ENCODE data around the gene RALGDS. TPM values are rescaled to one million over a fixed set of nuclear protein-coding genes. Genes with fewer than 3 reads are reported as not detected.
"Not testable (repeated sequence)": the region's sequence is repeated elsewhere in the genome, so short reads cannot be mapped to it uniquely, and the experiment has no call there.

RALGDS gene
- polyA plus RNA-seq, 1 donor from 2014 or later, result 16.9 TPM

GRCh38 chr9:133103987-133104505 is 17.0 kb downstream of the RALGDS start:
- peak overlapping the region in 1 of 3 donors; percentile 73 for H3K27ac Mint-ChIP-seq
- H3K36me3 Mint-ChIP-seq, result peaks cover 9% of the 10 kb centered on the region
- peaks cover 0 to 1% (median 0%) of the 10 kb centered on the region in 3 donors for H3K9me3 Mint-ChIP-seq
- H3K27me3 Mint-ChIP-seq, result no peaks in the 10 kb centered on the region
- peaks cover 0 to 2% (median 0%) of the 10 kb centered on the region in 3 donors for H3K4me1 Mint-ChIP-seq
- H3K4me3 Mint-ChIP-seq, result no peak overlapping the region

- Mint-ChIP-seq H3K27me3 (no peaks in the 10 kb centered on the region), H3K9me3 (peaks cover 0 to 2% (median 0%) of the 10 kb centered on the region in 3 donors), H3K36me3 (peaks cover 9% of the 10 kb centered on the region), H3K27ac (peak overlapping the region in 2 of 3 donors; percentile 46 to 51), H3K4me1 (peaks cover 0 to 2% (median 0%) of the 10 kb centered on the region in 3 donors), H3K4me3 (no peak overlapping the region)
Measured at GRCh38 chr9:133103183-133103986, 17.7 kb downstream of the RALGDS start.

GRCh38 chr9:133102190-133103021 is 18.6 kb downstream of the RALGDS start:
- Mint-ChIP-seq H3K27me3 (no peaks in the 10 kb centered on the region), H3K36me3 (peaks cover 11% of the 10 kb centered on the region), H3K4me3 (no peak overlapping the region), H3K9me3 (peaks cover 0 to 2% (median 0%) of the 10 kb centered on the region in 3 donors), H3K27ac (peak overlapping the region in 1 of 3 donors; percentile 23), H3K4me1 (peaks cover 0 to 2% (median 0%) of the 10 kb centered on the region in 3 donors)

GRCh38 chr9:133101356-133102189 is 19.5 kb downstream of the RALGDS start:
- peaks cover 0 to 3% (median 2%) of the 10 kb centered on the region in 3 donors for H3K9me3 Mint-ChIP-seq
- H3K27ac Mint-ChIP-seq, result peak overlapping the region in 1 of 3 donors; percentile 23
- no peak overlapping the region for H3K4me3 Mint-ChIP-seq

GRCh38 chr9:133100506-133101355 is 20.3 kb downstream of the RALGDS start:
- Mint-ChIP-seq H3K4me3 (peak overlapping the region in 1 of 4 donors; percentile 41), H3K9me3 (peaks cover 4 to 7% (median 6%) of the 10 kb centered on the region in 3 donors), H3K27ac (no peak overlapping the region), H3K36me3 (peaks cover 11% of the 10 kb centered on the region), H3K4me1 (peaks cover 0 to 2% (median 0%) of the 10 kb centered on the region in 3 donors), H3K27me3 (no peaks in the 10 kb centered on the region)

More at GRCh38 chr9:133101356-133102189, 19.5 kb downstream of the RALGDS start:
- H3K4me1 Mint-ChIP-seq, result peaks cover 0 to 2% (median 0%) of the 10 kb centered on the region in 3 donors
- peaks cover 11% of the 10 kb centered on the region for H3K36me3 Mint-ChIP-seq
- no peaks in the 10 kb centered on the region for H3K27me3 Mint-ChIP-seq

GRCh38 chr9:133099726-133100505 is 21.1 kb downstream of the RALGDS start:
- no peak overlapping the region for H3K4me3 Mint-ChIP-seq
- no peak overlapping the region for H3K27ac Mint-ChIP-seq
- peaks cover 4 to 7% (median 6%) of the 10 kb centered on the region in 3 donors for H3K9me3 Mint-ChIP-seq
- H3K27me3 Mint-ChIP-seq, result no peaks in the 10 kb centered on the region
- H3K4me1 Mint-ChIP-seq, result peaks cover 0 to 2% (median 0%) of the 10 kb centered on the region in 3 donors
- H3K36me3 Mint-ChIP-seq, result peaks cover 11% of the 10 kb centered on the region

- Mint-ChIP-seq H3K9me3 (peaks cover 4 to 7% (median 6%) of the 10 kb centered on the region in 3 donors), H3K4me1 (peaks cover 0 to 2% (median 0%) of the 10 kb centered on the region in 3 donors), H3K36me3 (peaks cover 11% of the 10 kb centered on the region)
Measured at GRCh38 chr9:133098871-133099270, 22.2 kb downstream of the RALGDS start.

GRCh38 chr9:133098104-133098754 is 22.8 kb downstream of the RALGDS start:
- Mint-ChIP-seq H3K4me3 (no peak overlapping the region), H3K27me3 (no peaks in the 10 kb centered on the region), H3K27ac (no peak overlapping the region), H3K36me3 (peaks cover 11% of the 10 kb centered on the region), H3K4me1 (peaks cover 0 to 2% (median 0%) of the 10 kb centered on the region in 3 donors), H3K9me3 (peaks cover 4 to 7% (median 6%) of the 10 kb centered on the region in 3 donors)

More at GRCh38 chr9:133098871-133099270, 22.2 kb downstream of the RALGDS start:
- Mint-ChIP-seq H3K27ac (no peak overlapping the region), H3K4me3 (no peak overlapping the region), H3K27me3 (no peaks in the 10 kb centered on the region)

GRCh38 chr9:133094842-133095393 is 26.1 kb downstream of the RALGDS start:
- Mint-ChIP-seq H3K4me3 (no peak overlapping the region), H3K36me3 (peaks cover 8% of the 10 kb centered on the region), H3K4me1 (peaks cover 0 to 5% (median 0%) of the 10 kb centered on the region in 3 donors), H3K9me3 (peaks cover 4 to 10% (median 6%) of the 10 kb centered on the region in 3 donors), H3K27ac (no peak overlapping the region), H3K27me3 (no peaks in the 10 kb centered on the region)

- H3K9me3 Mint-ChIP-seq, H3K4me3 Mint-ChIP-seq, H3K36me3 Mint-ChIP-seq, H3K27me3 Mint-ChIP-seq, H3K27ac Mint-ChIP-seq, H3K4me1 Mint-ChIP-seq: not testable (repeated sequence)
Measured at GRCh38 chr9:133094351-133094750, 26.7 kb downstream of the RALGDS start.

GRCh38 chr9:133090752-133091385 is 30.2 kb downstream of the RALGDS start:
- Mint-ChIP-seq H3K27me3 (no peaks in the 10 kb centered on the region), H3K4me1 (peaks cover 0 to 5% (median 0%) of the 10 kb centered on the region in 3 donors), H3K36me3 (peaks cover 3% of the 10 kb centered on the region), H3K9me3 (peaks cover 0 to 3% (median 0%) of the 10 kb centered on the region in 3 donors), H3K27ac (no peak overlapping the region), H3K4me3 (no peak overlapping the region)

- Mint-ChIP-seq H3K27ac (no peak overlapping the region), H3K27me3 (no peaks in the 10 kb centered on the region), H3K9me3 (peaks cover 0 to 2% (median 0%) of the 10 kb centered on the region in 3 donors), H3K4me1 (peaks cover 0 to 5% (median 0%) of the 10 kb centered on the region in 3 donors), H3K4me3 (no peak overlapping the region), H3K36me3 (peaks cover 3% of the 10 kb centered on the region)
Measured at GRCh38 chr9:133090187-133090586, 30.9 kb downstream of the RALGDS start.

Data from IgD-negative memory B cell (primary cell).